Gastrocnemius medialis (tissue), 4 donors: ENCODE data around the gene MCF2L.

ENCODE experiments used
- CTCF ChIP-seq, 5 experiments: fragments of 450-650 bp in 3 of 5; fragments of 200-600 bp in 2 of 5; sonication (generic) in 2 of 5; IDR thresholded peaks in 4 of 5; conservative IDR thresholded peaks in 1 of 5; 1 replicate in 4 of 5; 2 replicates in 1 of 5; pipeline ENCODE4 v1.5.1; 2016 to 2019; ENCODE audit warnings: antibody characterized with exemption in 5 of 5, mild to moderate bottlenecking in 3 of 5, moderate library complexity in 3 of 5
- POLR2A ChIP-seq, 2 donors: fragments of 450-650 bp; IDR thresholded peaks; one replicate each; pipeline ENCODE4 v1.6.1; 2017; ENCODE audit warnings: antibody characterized with exemption in 2 of 2, mild to moderate bottlenecking in 2 of 2, moderate library complexity in 2 of 2

DNA sequence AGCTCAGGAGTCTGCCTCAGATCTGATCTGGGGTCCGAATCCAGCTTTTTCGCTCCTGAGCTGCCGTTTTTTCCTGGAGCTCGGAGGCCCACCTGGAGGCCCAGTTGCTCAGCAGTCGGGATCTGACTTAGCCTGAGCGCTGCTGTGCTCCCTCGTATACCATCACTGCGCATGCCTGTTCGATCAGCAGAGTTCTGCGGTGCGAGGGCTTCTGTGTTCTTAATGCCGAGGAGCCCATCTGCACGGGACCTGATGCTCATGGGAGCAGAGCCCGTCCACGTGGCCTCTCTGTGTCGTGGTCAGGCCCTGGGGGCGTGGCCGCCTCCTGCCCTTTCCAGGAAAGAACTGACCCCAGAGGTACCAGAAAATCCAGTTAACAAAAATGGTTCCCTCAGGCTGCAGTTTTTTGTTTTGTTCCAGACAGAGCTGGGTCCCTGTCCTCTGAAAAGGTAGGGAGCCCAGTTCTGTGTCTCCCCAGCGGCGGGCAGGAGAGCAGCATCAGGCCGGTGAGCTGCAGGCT lies 57.4 kb downstream of the MCF2L start:
- TF ChIP-seq CTCF (IDR thresholded peaks at IDR 0.05 in 4 of 5, conservative IDR thresholded peaks at IDR 0.05 in 1 of 5), result no peak
- no peak for TF ChIP-seq POLR2A (IDR thresholded peaks at IDR 0.05)
